ENCODE data around the gene IER5L. TPM values are rescaled to one million over a fixed set of nuclear protein-coding genes. Genes with fewer than 3 reads are reported as not detected.

The IER5L gene
- total and polyA plus RNA-seq, 9 of the 15 experiments (the other 6 are each of a cell fraction or from before 2014, with no cell fraction given): 0.14 to 11.9 (median 0.52) TPM

GRCh38 chr9:129200255-129200654 is 22.2 kb upstream of the IER5L start (continued):
- TF ChIP-seq PHB2 (IDR thresholded peaks at IDR 0.05; ENCODE audit: low read depth) (no peak), THAP12 (CRISPR knock-in tag; IDR thresholded peaks at IDR 0.05) (no peak), NFXL1 (CRISPR knock-in tag; IDR thresholded peaks at IDR 0.05) (no peak), PATZ1 (CRISPR knock-in tag; IDR thresholded peaks at IDR 0.05; ENCODE audit: borderline replicate concordance) (no peak), GTF2B (IDR thresholded peaks at IDR 0.05; ENCODE audit: extremely low read depth, insufficient read length) (no peak), RBM15 (IDR thresholded peaks at IDR 0.05; ENCODE audit: insufficient read depth, low read length) (no peak), ZNF395 (CRISPR knock-in tag; IDR thresholded peaks at IDR 0.05) (no peak), SPI1 (IDR thresholded peaks at IDR 0.05; ENCODE audit: borderline replicate concordance, low read depth, low read length) (no peak), FOXP1 (CRISPR knock-in tag; IDR thresholded peaks at IDR 0.05) (no peak), ELK1 (CRISPR knock-in tag; IDR thresholded peaks at IDR 0.05) (no peak), ZNF589 (CRISPR knock-in tag; IDR thresholded peaks at IDR 0.05; ENCODE audit: low read depth) (no peak), EZH2 (IDR thresholded peaks at IDR 0.05; ENCODE audit: borderline replicate concordance, low read depth, low read length) (no peak), PTTG1 (tag; IDR thresholded peaks at IDR 0.05; ENCODE audit: low read depth) (no peak), HSF4 (CRISPR knock-in tag; IDR thresholded peaks at IDR 0.05; ENCODE audit: borderline replicate concordance) (no peak), NR1H2 (CRISPR knock-in tag; IDR thresholded peaks at IDR 0.05) (no peak), POLR2B (IDR thresholded peaks at IDR 0.05; ENCODE audit: low read depth, partially characterized antibody) (no peak), POLR2AphosphoS5 (IDR thresholded peaks at IDR 0.05; ENCODE audit: control insufficient read depth, insufficient read depth, low read depth, low read length) (no peak), MCM3 (IDR thresholded peaks at IDR 0.05) (no peak), ZNF175 (CRISPR knock-in tag; IDR thresholded peaks at IDR 0.05; ENCODE audit: low read depth) (no peak), HNRNPUL1 (IDR thresholded peaks at IDR 0.05; ENCODE audit: low read length) (no peak), ZNF184 (CRISPR knock-in tag; IDR thresholded peaks at IDR 0.05) (no peak), MECOM (CRISPR knock-in tag; IDR thresholded peaks at IDR 0.05) (no peak)

Measured in K562 (cell line).